ENCODE data around the gene ANK3. TPM values are rescaled to one million over a fixed set of nuclear protein-coding genes. Genes with fewer than 3 reads are reported as not detected.

Gene ANK3
- total RNA-seq, 1 experiment from 2014 or later, result 15.3 TPM

GRCh38 chr10:60031664-60032063 is 358.0 kb downstream of the ANK3 start:
- no peaks in the 10 kb centered on the region for H4K20me1 ChIP-seq (ENCODE audit: insufficient read depth)
- no peak for ATAC-seq
- no TSS peak for BruUV-seq (replicated peaks)
- intact Hi-C loops (cut with micrococcal nuclease), result loop anchor here (1.0 to 5.0 kb wide), 4 partner anchors 164 to 789 kb away; no protein-coding TSS in a partner anchor
- no peak overlapping the region for H3K4me2 ChIP-seq (ENCODE audit: low read length)
- H3K4me1 ChIP-seq (ENCODE audit: control insufficient read depth in 1 of 2, insufficient read depth in 2 of 2, low read length in 2 of 2), result no peaks in the 10 kb centered on the region
- H3K9me3 ChIP-seq (ENCODE audit: control insufficient read depth in 1 of 2, insufficient read depth in 1 of 2, low read depth in 1 of 2, low read length in 2 of 2), result no peaks in the 10 kb centered on the region
- H3K27ac ChIP-seq (ENCODE audit: low read depth, low read length), result no peak overlapping the region
- H3K4me3 ChIP-seq (replicated peaks in 1 of 2; ENCODE audit: low read depth in 1 of 2, low read length in 2 of 2), result no peak overlapping the region
- H3K9me2 ChIP-seq (ENCODE audit: insufficient read depth), result no peaks in the 10 kb centered on the region
- no peak overlapping the region for H3K9ac ChIP-seq (ENCODE audit: low read length)
- H3K27me3 ChIP-seq (ENCODE audit: insufficient read depth, low read length), result no peaks in the 10 kb centered on the region
- H3K36me3 ChIP-seq (ENCODE audit: control insufficient read depth in 1 of 2, insufficient read depth in 2 of 2, low read length in 2 of 2), result no peaks in the 10 kb centered on the region
- no peak for TF ChIP-seq CBX3 (IDR thresholded peaks at IDR 0.05; ENCODE audit: low read depth)
- no peak for TF ChIP-seq CEBPB (IDR thresholded peaks at IDR 0.05; ENCODE audit: low read depth)
- no peak for TF ChIP-seq SP1 (IDR thresholded peaks at IDR 0.05; ENCODE audit: low read depth)
- no peak for TF ChIP-seq ZNF274 (IDR thresholded peaks at IDR 0.05; ENCODE audit: low read depth, low read length)
- no peak for TF ChIP-seq ZFX (IDR thresholded peaks at IDR 0.05)
- TF ChIP-seq, protein P1, sequence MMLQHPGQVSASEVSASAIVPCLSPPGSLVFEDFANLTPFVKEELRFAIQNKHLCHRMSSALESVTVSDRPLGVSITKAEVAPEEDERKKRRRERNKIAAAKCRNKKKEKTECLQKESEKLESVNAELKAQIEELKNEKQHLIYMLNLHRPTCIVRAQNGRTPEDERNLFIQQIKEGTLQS (IDR thresholded peaks at IDR 0.05), result no peak
- TF ChIP-seq POLR2A (IDR thresholded peaks at IDR 0.05; ENCODE audit: borderline replicate concordance, extremely low read depth, insufficient read depth, insufficient read length), result no peak
- no peak for TF ChIP-seq SIN3A (IDR thresholded peaks at IDR 0.05; ENCODE audit: low read depth)
- TF ChIP-seq EGR1 (IDR thresholded peaks at IDR 0.05; ENCODE audit: low read depth), result no peak
- TF ChIP-seq POLR2AphosphoS5 (IDR thresholded peaks at IDR 0.05; ENCODE audit: low read depth, low read length), result no peak
- RAD21 ChIA-PET (ENCODE audit: low non-redundant PET in 1 of 2, low total read pairs in 2 of 2, uncharacterized antibody in 2 of 2, unreplicated experiment in 2 of 2), result no interaction called here
- CTCF ChIA-PET, result interaction anchor here (0.6 to 1.6 kb wide), 6 partner anchors 201 to 409 kb away, joined by 3 to 7 read pairs (median 4); no protein-coding TSS in a partner anchor
- H3K79me2 ChIP-seq (ENCODE audit: insufficient read depth, low read length), result no peaks in the 10 kb centered on the region
- POLR2A ChIA-PET, result no interaction called here
- H2AFZ ChIP-seq (ENCODE audit: low read depth, low read length, poor library complexity, severe bottlenecking), result no peak overlapping the region
- no peak for DNase-seq (ENCODE audit: low read depth, low spot score)

- ATAC-seq, result no peak
- H3K4me3 ChIP-seq (replicated peaks in 1 of 2; ENCODE audit: low read depth in 1 of 2, low read length in 2 of 2), result no peak overlapping the region
- H3K36me3 ChIP-seq (ENCODE audit: control insufficient read depth in 1 of 2, insufficient read depth in 2 of 2, low read length in 2 of 2), result no peaks in the 10 kb centered on the region
- intact Hi-C loops (cut with micrococcal nuclease), result loop anchor here (5.0 kb wide), 2 partner anchors 164 to 789 kb away; no protein-coding TSS in a partner anchor
- H3K9me3 ChIP-seq (ENCODE audit: control insufficient read depth in 1 of 2, insufficient read depth in 1 of 2, low read depth in 1 of 2, low read length in 2 of 2), result no peaks in the 10 kb centered on the region
- H3K4me1 ChIP-seq (ENCODE audit: control insufficient read depth in 1 of 2, insufficient read depth in 2 of 2, low read length in 2 of 2), result no peaks in the 10 kb centered on the region
- no peaks in the 10 kb centered on the region for H4K20me1 ChIP-seq (ENCODE audit: insufficient read depth)
- ChIA-PET CTCF (interaction anchor here (1.1 to 1.6 kb wide), 3 partner anchors 203 to 409 kb away, joined by 3 to 6 read pairs (median 4); no protein-coding TSS in a partner anchor), RAD21 (ENCODE audit: low non-redundant PET in 1 of 2, low total read pairs in 2 of 2, uncharacterized antibody in 2 of 2, unreplicated experiment in 2 of 2) (no interaction called here), POLR2A (no interaction called here)
- TF ChIP-seq YY1 (IDR thresholded peaks at IDR 0.05; ENCODE audit: extremely low read depth, insufficient replicate concordance, low read depth, low read length), result no peak
- TF ChIP-seq RAD21 (IDR thresholded peaks at IDR 0.05; ENCODE audit: low read depth), result no peak
- no peaks in the 10 kb centered on the region for H3K9me2 ChIP-seq (ENCODE audit: insufficient read depth)
- no peak for DNase-seq (ENCODE audit: low read depth, low spot score)
- no peak overlapping the region for H3K9ac ChIP-seq (ENCODE audit: low read length)
- H3K79me2 ChIP-seq (ENCODE audit: insufficient read depth, low read length), result no peaks in the 10 kb centered on the region
- BruUV-seq (replicated peaks), result no TSS peak
- no peaks in the 10 kb centered on the region for H3K27me3 ChIP-seq (ENCODE audit: insufficient read depth, low read length)
- H3K4me2 ChIP-seq (ENCODE audit: low read length), result no peak overlapping the region
- H3K27ac ChIP-seq (ENCODE audit: low read depth, low read length), result no peak overlapping the region
- no peak overlapping the region for H2AFZ ChIP-seq (ENCODE audit: low read depth, low read length, poor library complexity, severe bottlenecking)
These were observed 358.5 kb downstream of the ANK3 start for GRCh38 chr10:60031183-60031582.
